Astrocyte (in vitro differentiated cells and primary cell): ENCODE data around the gene TBX5. TPM values are rescaled to one million over a fixed set of nuclear protein-coding genes. Genes with fewer than 3 reads are reported as not detected.

Experiments
- DNase-seq: peaks from one replicate; pipeline ENCODE4 v3.0.0-alpha.2; 2010; ENCODE audit warnings: low read depth
- FAIRE-seq: peaks from 2 replicates; lab custom pipeline; 2011; peaks lifted over from hg19 to GRCh38; lab: Jason Lieb, UNC
- H2AFZ ChIP-seq: 2 replicates; pipeline ENCODE4 v1.6.0; 2012; ENCODE audit warnings: low read depth, low read length, inconsistent platforms
- H3K27ac ChIP-seq: 2 replicates; pipeline ENCODE4 v1.5.1; 2011; ENCODE audit warnings: low read depth, low read length, inconsistent platforms
- H3K27me3 ChIP-seq: 2 replicates; pipeline ENCODE4 v1.6.0; 2011; ENCODE audit warnings: low read length, inconsistent platforms; ENCODE audit not compliant: insufficient read depth
- H3K36me3 ChIP-seq: 2 replicates; pipeline ENCODE4 v1.5.1; 2011; ENCODE audit warnings: low read length, inconsistent platforms; ENCODE audit not compliant: insufficient read depth
- H3K4me1 ChIP-seq: 2 replicates; pipeline ENCODE4 v1.5.1; 2011; ENCODE audit warnings: low read length, inconsistent platforms; ENCODE audit not compliant: insufficient read depth
- H3K4me2 ChIP-seq: 2 replicates; pipeline ENCODE4 v1.6.0; 2012; ENCODE audit warnings: low read length, inconsistent platforms
- H3K4me3 ChIP-seq: 2 replicates; pipeline ENCODE4 v1.5.1; 2011; ENCODE audit warnings: low read depth, mild to moderate bottlenecking, low read length, inconsistent platforms; ENCODE audit not compliant: insufficient read depth
- H3K79me2 ChIP-seq: 2 replicates; pipeline ENCODE4 v1.6.0; 2012; ENCODE audit warnings: mild to moderate bottlenecking, low read length, inconsistent platforms; ENCODE audit not compliant: insufficient read depth
- H3K9ac ChIP-seq: 2 replicates; pipeline ENCODE4 v1.6.0; 2012; ENCODE audit warnings: mild to moderate bottlenecking, low read length, inconsistent platforms
- H3K9me3 ChIP-seq: 2 replicates; pipeline ENCODE4 v1.5.1; 2012; ENCODE audit warnings: low read depth, mild to moderate bottlenecking, low read length, inconsistent platforms; ENCODE audit not compliant: insufficient read depth
- H4K20me1 ChIP-seq: 2 replicates; pipeline ENCODE4 v1.6.0; 2012; ENCODE audit warnings: low read length, inconsistent platforms; ENCODE audit not compliant: insufficient read depth
- H3K27ac Mint-ChIP-seq: one replicate; pipeline ENCODE4 v1.8.0; 2021; ENCODE audit warnings: mild to moderate bottlenecking, mixed read lengths; ENCODE audit not compliant: unreplicated experiment
- H3K27me3 Mint-ChIP-seq: one replicate; pipeline ENCODE4 v1.8.0; 2021; ENCODE audit warnings: low read depth, mixed read lengths; ENCODE audit not compliant: unreplicated experiment
- H3K36me3 Mint-ChIP-seq: one replicate; pipeline ENCODE4 v1.8.0; 2021; ENCODE audit warnings: low read depth, mixed read lengths; ENCODE audit not compliant: unreplicated experiment
- H3K4me1 Mint-ChIP-seq: one replicate; pipeline ENCODE4 v1.8.0; 2021; ENCODE audit warnings: low read depth, mixed read lengths; ENCODE audit not compliant: unreplicated experiment
- H3K4me3 Mint-ChIP-seq: one replicate; pipeline ENCODE4 v1.8.0; 2021; ENCODE audit warnings: mild to moderate bottlenecking, moderate library complexity, mixed read lengths; ENCODE audit not compliant: unreplicated experiment
- H3K9me3 Mint-ChIP-seq: one replicate; pipeline ENCODE4 v1.8.0; 2021; ENCODE audit warnings: mild to moderate bottlenecking, mixed read lengths; ENCODE audit not compliant: unreplicated experiment
- CTCF ChIP-seq: IDR thresholded peaks from 2 replicates; pipeline ENCODE4 v1.5.1; 2011; ENCODE audit warnings: low read depth, mild to moderate bottlenecking, inconsistent platforms, low read length, moderate library complexity; ENCODE audit not compliant: insufficient read depth
- EZH2 ChIP-seq: IDR thresholded peaks from 2 replicates; pipeline ENCODE4 v1.6.1; 2012; ENCODE audit warnings: mild to moderate bottlenecking, low read length, inconsistent platforms; ENCODE audit not compliant: insufficient read depth
- total RNA-seq: library from RNA; stranded (reverse); gene quantifications from 2 replicates; pipeline ENCODE4 v1.2.1, GENCODE V29; 2021

The TBX5 gene
- total RNA-seq, 1 donor from 2014 or later, result not detected

DNA sequence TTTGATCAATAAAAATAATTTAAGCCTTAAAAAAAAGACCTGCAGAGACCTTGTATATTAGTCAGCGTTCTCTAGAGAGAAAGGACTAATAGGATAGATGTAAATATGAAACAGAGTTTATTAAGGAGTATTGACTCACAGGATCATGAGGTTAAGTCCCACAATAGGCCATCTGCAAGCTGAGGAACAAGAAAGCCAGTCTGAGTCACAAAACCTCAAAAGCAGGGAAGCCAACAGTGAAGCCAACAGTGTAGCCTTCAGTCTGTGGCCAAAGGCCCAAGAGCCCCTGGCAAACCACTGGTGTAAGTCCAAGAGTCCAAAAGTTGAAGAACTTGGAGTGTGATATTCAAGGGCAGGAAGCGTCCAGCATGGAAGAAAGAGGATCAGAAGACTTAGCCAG is 66.3 kb downstream of the TBX5 start:
- H3K36me3 Mint-ChIP-seq, result no peaks in the 10 kb centered on the region
- Histone ChIP-seq H2AFZ (no peak overlapping the region), H3K36me3 (no peaks in the 10 kb centered on the region), H3K4me3 (no peak overlapping the region), H3K9me3 (no peaks in the 10 kb centered on the region), H4K20me1 (no peaks in the 10 kb centered on the region), H3K4me1 (no peaks in the 10 kb centered on the region), H3K79me2 (no peaks in the 10 kb centered on the region), H3K27ac (no peak overlapping the region), H3K4me2 (no peak overlapping the region), H3K27me3 (no peaks in the 10 kb centered on the region), H3K9ac (no peak overlapping the region)
- peaks cover 16% of the 10 kb centered on the region for H3K27me3 Mint-ChIP-seq
- no peak overlapping the region for H3K27ac Mint-ChIP-seq
- peaks cover 7% of the 10 kb centered on the region for H3K4me1 Mint-ChIP-seq
- no peak overlapping the region for H3K4me3 Mint-ChIP-seq
- peak; percentile 70 for DNase-seq
- no peak for FAIRE-seq
- TF ChIP-seq EZH2 (no peak), CTCF (no peak)
- H3K9me3 Mint-ChIP-seq, result peaks cover 6% of the 10 kb centered on the region

GRCh38 chr12:114335607-114336006 is 70.3 kb downstream of the TBX5 start:
- no peaks in the 10 kb centered on the region for H3K27me3 ChIP-seq
- no peak for FAIRE-seq
- Mint-ChIP-seq H3K4me3 (no peak overlapping the region), H3K27me3 (peaks cover 8% of the 10 kb centered on the region), H3K27ac (no peak overlapping the region), H3K4me1 (peaks cover 3% of the 10 kb centered on the region), H3K36me3 (no peaks in the 10 kb centered on the region), H3K9me3 (peaks cover 2% of the 10 kb centered on the region)
- H3K36me3 ChIP-seq, result no peaks in the 10 kb centered on the region
- H4K20me1 ChIP-seq, result no peaks in the 10 kb centered on the region
- TF ChIP-seq EZH2 (no peak), CTCF (no peak)
- H3K4me2 ChIP-seq, result no peak overlapping the region
- no peaks in the 10 kb centered on the region for H3K4me1 ChIP-seq
- H3K27ac ChIP-seq, result no peak overlapping the region
- no peak overlapping the region for H2AFZ ChIP-seq
- no peaks in the 10 kb centered on the region for H3K79me2 ChIP-seq
- no peak overlapping the region for H3K9ac ChIP-seq
- H3K4me3 ChIP-seq, result no peak overlapping the region
- H3K9me3 ChIP-seq, result no peaks in the 10 kb centered on the region
- no peak for DNase-seq

DNA sequence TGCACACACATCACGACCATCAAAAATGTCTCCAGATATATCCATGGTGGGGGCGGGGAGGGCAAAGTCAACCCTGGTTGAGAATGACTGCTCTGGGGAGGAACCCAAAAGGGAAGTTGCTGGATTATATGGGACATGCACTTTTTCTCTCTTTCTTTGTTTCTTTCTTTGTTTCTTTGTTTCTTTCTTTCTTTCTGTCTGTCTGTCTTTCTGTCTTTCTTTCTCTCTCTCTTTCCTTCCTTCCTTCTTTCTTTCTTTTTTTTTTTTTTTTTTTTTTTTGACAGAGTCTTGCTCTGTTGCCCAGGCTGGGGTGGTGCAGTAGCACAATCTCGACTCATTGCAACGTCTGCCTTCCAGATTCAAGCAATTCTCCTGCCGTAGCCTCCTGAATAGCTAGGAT is 71.5 kb downstream of the TBX5 start:
- Histone ChIP-seq H3K4me1 (no peaks in the 10 kb centered on the region), H3K27me3 (no peaks in the 10 kb centered on the region), H2AFZ (no peak overlapping the region), H3K9ac (no peak overlapping the region), H3K9me3 (no peaks in the 10 kb centered on the region), H4K20me1 (no peaks in the 10 kb centered on the region), H3K36me3 (no peaks in the 10 kb centered on the region), H3K79me2 (no peaks in the 10 kb centered on the region), H3K27ac (no peak overlapping the region), H3K4me2 (no peak overlapping the region), H3K4me3 (no peak overlapping the region)
- Mint-ChIP-seq H3K9me3 (peaks cover 2% of the 10 kb centered on the region), H3K4me1 (no peaks in the 10 kb centered on the region), H3K27me3 (peaks cover 8% of the 10 kb centered on the region), H3K4me3 (no peak overlapping the region), H3K36me3 (no peaks in the 10 kb centered on the region), H3K27ac (no peak overlapping the region)
- FAIRE-seq (no peak), DNase-seq (no peak)
- TF ChIP-seq EZH2 (no peak), CTCF (no peak)
